GM12892 (cell line): ENCODE data around the gene PCTP.

Source experiments
- POLR2A ChIP-seq: IDR thresholded peaks from 2 replicates; pipeline ENCODE4 v1.6.1; 2011; ENCODE audit warnings: low read depth, low read length, control low read depth
- POLR2AphosphoS5 ChIP-seq: IDR thresholded peaks from 2 replicates; pipeline ENCODE4 v1.6.1; 2011; ENCODE audit warnings: low read depth, low read length, control low read depth
- TAF1 ChIP-seq: IDR thresholded peaks from 2 replicates; pipeline ENCODE4 v1.6.1; 2011; ENCODE audit warnings: low read depth, mild to moderate bottlenecking, control low read depth, low read length, borderline replicate concordance

DNA sequence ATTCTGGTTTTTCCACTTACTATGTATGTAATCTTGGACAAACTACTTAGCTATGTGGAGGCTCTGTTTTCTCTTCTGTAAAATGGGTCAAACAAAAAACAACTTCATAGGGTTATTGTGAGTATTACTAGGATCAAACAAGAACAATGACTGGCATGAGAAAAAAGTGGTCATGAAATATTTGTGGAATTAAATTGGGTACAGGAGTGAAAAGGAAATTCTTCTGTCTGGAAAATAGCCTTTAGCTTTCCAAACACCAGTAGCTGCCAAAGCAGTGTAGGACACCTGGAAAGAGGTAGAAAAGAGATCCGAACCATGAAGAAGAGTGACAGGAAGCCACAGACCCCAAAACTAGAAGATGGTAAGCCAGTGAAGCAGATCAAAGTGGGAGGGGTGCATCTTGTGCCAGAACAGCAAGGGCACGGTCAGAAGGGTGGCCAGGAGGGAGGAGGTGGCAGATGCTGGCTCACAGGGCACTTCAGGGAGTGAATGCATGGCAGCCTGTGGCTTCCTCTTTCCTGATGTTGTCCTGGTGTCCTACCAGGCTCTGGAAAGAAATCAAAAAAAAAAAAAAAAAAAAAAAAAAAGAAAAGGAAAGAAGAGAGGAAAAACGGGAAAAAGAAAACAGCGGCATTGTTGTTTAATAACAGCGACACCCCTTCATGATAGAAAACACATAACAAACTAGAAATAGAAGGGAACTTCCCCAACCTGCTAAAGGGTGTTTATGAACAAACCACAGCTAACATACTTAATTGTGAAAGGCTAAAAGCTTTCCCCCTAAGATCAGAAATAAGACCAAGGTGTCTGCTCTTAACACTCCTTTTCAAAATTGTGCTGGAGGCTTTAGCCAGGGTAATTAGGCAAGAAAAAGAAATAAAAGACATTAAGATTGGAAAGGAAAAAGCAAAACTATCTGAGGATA lies 67.9 kb downstream of the PCTP start:
- TF ChIP-seq POLR2AphosphoS5 (no peak), POLR2A (no peak), TAF1 (no peak)
